Measurements from ENCODE around the gene PDZD2.

DNA sequence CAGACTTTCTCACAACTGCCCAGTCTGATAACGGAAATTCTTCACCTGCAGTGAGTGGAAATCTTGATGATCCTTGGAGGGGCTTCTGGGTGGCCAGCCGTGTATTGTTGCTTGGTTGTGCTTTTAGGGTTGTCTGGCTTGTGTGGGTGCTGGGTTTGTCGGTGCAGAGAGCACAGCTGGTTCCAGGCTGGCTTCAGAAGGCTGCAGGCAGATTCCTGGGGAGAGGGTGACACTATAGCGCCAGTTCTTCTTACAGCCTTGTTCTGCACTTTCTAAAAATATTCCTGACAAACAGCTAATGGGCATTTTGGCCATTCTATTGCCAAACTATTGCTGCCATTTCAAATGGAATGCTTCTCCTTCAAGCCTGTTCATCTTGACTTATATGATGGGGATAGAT lies 99.3 kb downstream of the PDZD2 start:
- TF ChIP-seq FOSL1 (IDR thresholded peaks at IDR 0.05; ENCODE audit: low read depth) (no peak), YY1 (IDR thresholded peaks at IDR 0.05; ENCODE audit: extremely low read depth, insufficient replicate concordance, low read depth, low read length) (no peak), POLR2A (IDR thresholded peaks at IDR 0.05; ENCODE audit: borderline replicate concordance, extremely low read depth, insufficient read depth, insufficient read length) (no peak), EGR1 (IDR thresholded peaks at IDR 0.05; ENCODE audit: low read depth) (no peak), EZH2 (IDR thresholded peaks at IDR 0.05) (no peak), JUND (IDR thresholded peaks at IDR 0.05) (no peak), CBX3 (IDR thresholded peaks at IDR 0.05; ENCODE audit: low read depth) (no peak), SRF (IDR thresholded peaks at IDR 0.05; ENCODE audit: low read depth) (no peak), SIN3A (IDR thresholded peaks at IDR 0.05; ENCODE audit: low read depth) (no peak)
- TF ChIP-seq, protein P1, sequence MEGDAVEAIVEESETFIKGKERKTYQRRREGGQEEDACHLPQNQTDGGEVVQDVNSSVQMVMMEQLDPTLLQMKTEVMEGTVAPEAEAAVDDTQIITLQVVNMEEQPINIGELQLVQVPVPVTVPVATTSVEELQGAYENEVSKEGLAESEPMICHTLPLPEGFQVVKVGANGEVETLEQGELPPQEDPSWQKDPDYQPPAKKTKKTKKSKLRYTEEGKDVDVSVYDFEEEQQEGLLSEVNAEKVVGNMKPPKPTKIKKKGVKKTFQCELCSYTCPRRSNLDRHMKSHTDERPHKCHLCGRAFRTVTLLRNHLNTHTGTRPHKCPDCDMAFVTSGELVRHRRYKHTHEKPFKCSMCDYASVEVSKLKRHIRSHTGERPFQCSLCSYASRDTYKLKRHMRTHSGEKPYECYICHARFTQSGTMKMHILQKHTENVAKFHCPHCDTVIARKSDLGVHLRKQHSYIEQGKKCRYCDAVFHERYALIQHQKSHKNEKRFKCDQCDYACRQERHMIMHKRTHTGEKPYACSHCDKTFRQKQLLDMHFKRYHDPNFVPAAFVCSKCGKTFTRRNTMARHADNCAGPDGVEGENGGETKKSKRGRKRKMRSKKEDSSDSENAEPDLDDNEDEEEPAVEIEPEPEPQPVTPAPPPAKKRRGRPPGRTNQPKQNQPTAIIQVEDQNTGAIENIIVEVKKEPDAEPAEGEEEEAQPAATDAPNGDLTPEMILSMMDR (IDR thresholded peaks at IDR 0.05 in 2 of 3, conservative IDR thresholded peaks at IDR 0.05 in 1 of 3; ENCODE audit: borderline replicate concordance in 1 of 3, insufficient read depth in 1 of 3, low read depth in 2 of 3, low read length in 2 of 3), result no peak
